SIG-M5 treated with dmso at 0.1 percent for 504 hours (cell line): ENCODE measurements around the gene ZMYM3.

Experiments used
- DNase-seq: peaks from one replicate; lab custom pipeline; 2025; ENCODE audit not compliant: unreplicated experiment; lab: John Stamatoyannopoulos, UW

The ZMYM3 gene

DNA sequence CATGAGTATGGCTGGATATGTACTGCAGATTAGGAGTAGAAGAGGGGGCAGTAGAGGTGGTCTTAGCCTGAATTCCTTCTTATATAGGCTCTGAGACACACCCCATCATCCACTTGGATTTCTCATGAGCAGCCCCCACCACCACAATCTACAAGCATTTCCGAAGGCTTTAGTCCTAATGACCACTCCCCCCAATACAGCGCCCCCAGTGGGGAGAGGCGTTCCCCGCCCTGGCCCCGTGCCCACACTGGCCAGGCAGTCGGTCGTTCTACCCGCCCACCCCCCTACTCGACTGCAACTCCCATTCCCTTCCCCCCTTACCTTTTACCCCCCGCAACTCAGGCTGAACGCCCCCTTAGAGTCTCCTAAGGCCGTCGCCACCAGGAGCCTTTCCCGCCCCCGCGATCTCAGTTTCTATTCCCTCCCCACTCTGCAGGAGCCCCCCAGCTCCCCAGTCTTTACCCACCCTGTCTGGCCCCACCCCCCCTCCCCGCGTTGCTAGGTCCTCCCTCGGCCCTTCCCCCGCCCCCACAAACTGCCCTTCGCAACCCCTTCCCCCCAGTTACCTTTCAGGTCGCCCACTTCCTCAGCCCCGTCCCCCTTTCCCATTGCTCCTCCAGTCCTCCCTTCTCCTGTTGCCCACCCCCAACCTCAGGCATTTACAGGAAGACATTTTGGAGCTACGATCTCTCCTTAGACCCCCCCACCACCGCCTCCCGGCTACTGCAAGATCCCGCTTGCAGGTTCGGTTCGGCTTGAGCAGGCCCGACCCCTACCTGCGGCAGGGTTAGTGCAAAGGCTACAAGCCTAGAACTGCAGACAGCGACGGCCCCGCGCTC, 468 bp downstream of the ZMYM3 start:
- DNase-seq = peak; percentile 2

DNA sequence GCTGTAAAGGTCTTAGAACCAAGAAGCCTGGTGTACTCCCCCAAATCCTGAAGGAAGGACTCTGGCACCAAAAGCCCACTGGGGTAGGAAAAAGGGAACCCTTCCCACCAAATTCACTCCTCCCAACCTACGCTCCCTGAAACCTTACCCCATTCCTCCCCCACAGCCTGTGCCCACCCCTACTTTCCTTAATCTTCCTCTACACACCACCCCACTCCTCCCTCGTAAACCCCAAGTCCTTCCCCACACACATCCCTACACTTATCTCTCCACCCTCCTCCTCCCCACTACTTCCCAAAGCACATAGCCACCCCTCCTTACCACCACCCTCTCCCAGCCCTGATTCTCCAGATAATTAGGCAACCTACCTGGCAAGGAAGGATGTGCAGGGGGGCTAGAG, 1.7 kb downstream of the ZMYM3 start:
- DNase-seq = no peak

GRCh38 chrX:71251466-71251973, 2.4 kb downstream of the ZMYM3 start:
- no peak for DNase-seq

DNA sequence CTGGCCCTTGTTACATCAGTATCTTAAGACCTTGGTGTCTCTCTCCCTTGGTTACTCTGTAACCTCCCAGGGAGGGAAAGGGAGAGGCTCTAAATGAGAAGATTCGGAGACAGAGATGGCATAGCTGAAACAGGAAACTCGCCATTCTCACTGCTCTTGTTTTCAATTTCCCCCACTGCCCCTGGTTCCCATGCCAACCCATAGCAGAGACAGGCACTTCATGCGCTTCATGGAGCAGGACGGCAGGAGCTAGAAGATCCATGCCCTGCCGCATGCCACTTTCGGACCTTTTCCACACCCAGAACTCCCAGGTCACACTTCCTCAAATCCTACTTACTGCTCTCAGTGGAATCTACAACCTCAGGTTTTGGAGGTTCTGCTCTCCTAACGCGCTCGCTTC, 3.1 kb downstream of the ZMYM3 start:
- DNase-seq = no peak

DNA sequence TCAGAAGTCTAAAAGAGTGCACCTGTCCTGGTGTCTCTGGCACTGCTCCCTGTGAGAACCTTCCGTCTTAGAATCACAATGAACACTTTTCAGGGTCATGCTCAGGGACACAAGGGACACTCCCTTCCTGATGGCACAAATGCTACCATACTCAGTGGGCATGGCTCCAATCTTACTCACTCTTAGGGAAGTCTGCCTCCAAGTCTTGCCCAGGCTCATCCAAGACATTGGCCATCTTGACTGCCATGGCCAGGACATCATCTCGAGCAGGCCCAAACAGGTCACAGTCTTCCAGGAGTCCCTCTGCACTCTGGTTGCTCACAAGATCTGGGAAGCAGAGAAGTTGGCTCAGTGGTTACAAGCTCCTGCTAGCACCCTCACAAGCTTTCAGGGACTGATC, 8.8 kb downstream of the ZMYM3 start:
- DNase-seq = no peak

GRCh38 chrX:71244359-71245128, 9.4 kb downstream of the ZMYM3 start:
- no peak for DNase-seq

DNA sequence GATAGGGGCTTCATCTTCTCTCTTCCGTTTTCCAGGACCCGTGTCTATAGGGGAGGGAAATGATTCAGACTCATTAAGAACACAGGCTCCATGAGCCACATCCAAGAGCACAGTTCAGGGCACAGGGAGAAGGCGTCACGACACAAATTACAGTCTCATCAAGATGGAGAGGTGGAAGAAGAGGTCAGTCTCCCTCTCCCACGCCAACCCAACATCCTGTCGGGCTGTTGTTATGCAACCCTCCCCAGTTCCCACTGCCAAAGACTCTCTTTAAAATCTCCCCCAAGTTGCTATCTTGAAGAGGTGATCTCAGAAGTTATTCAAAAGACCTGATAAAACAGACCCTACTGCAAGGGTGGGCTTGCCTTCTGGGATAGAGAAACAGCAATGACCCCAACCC, 12.6 kb downstream of the ZMYM3 start:
- no peak for DNase-seq

- no peak for DNase-seq
Observed at GRCh38 chrX:71239781-71240180, 14.2 kb downstream of the ZMYM3 start.

GRCh38 chrX:71236836-71237235, 17.1 kb downstream of the ZMYM3 start:
- DNase-seq = no peak

DNA sequence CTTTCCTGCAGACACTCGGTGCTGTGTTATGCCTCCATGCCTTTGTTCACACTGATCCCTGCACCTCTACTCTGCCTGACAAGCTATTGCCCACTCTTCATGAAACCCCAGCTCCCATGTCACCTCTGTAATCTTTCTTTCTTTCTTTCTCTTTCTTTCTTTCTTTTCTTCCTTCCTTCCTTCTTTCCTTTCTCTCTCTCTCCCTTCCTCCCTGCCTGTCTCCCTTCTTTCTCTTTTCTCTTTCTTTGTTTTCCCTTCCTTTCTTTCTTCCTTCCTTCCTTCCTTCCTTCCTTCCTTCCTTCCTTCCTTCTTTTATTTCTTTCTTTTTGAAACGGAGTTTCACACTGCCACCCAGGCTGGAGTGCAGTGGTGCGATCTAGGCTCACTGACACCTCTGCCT, 18.5 kb downstream of the ZMYM3 start:
- DNase-seq = no peak

- DNase-seq = no peak
Observed at GRCh38 chrX:71228063-71228642, 25.8 kb downstream of the ZMYM3 start.

DNA sequence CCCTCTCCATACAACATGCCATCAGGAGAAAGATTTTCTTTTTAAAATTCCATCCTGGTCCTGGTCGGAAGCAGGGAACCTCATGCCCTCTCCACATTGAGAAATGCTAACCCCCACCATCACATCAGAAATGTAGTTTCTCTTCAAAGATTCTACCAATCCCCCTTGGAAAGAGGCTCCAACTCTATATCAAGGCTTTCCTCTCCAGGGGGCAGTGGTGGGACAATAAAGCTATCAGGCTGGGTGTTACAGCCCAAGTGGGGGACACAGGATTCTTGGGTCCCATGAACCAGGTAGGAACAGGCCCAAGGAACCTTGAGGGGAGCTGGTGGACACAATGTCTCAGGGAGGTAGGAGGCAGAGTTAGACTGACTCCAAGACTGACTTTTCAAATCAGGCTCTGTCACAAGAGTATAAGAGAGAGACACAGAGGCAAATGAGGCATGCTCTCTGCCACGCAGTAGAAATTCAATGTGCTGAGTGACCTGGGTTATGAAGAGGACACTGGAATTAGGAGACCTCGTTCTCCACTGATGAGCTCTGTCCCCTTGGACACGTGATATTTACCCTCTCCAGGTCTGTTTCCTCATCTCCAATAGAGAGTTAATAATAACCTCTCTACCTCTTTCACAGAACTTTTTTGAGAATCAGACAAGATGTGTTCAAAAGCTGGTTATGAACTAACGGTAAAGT, 26.4 kb downstream of the ZMYM3 start:
- no peak for DNase-seq

DNA sequence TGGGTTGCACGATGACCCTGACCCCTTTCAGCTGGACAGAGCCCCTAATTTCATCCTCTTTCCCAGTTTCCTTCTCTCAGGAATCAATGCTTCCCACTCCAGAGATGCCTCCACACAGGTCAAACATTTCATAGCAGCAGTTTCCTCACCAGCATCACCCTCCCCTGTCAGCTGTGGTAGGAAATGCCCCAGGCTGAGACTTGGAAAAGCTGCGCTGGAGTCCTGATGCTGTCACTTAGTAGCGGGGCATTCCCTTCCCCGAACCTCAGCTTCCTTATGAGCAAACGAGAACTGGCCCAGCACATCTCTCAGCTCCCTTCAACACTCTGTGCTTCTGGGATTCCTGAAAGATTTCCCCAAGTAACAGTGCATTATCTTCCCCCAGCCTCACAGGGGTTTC, 28.3 kb downstream of the ZMYM3 start:
- DNase-seq = no peak

GRCh38 chrX:71225009-71225408, 28.9 kb downstream of the ZMYM3 start:
- DNase-seq = no peak

- DNase-seq = no peak
Observed at GRCh38 chrX:71224098-71224708, 29.7 kb downstream of the ZMYM3 start.

- DNase-seq = no peak
Observed at GRCh38 chrX:71222929-71223328, 31.0 kb downstream of the ZMYM3 start, which contains the start of gene GJB1. TSS of gene GJB1 (plus strand) at chrX:71223224. CDS start at chrX:71223708, 484 bp downstream.

- no peak for DNase-seq
Observed at GRCh38 chrX:71221145-71221544, 32.8 kb downstream of the ZMYM3 start.

- no peak for DNase-seq
Observed at GRCh38 chrX:71217298-71217697, 36.6 kb downstream of the ZMYM3 start.

GRCh38 chrX:71216485-71216884, 37.5 kb downstream of the ZMYM3 start:
- DNase-seq = no peak

DNA sequence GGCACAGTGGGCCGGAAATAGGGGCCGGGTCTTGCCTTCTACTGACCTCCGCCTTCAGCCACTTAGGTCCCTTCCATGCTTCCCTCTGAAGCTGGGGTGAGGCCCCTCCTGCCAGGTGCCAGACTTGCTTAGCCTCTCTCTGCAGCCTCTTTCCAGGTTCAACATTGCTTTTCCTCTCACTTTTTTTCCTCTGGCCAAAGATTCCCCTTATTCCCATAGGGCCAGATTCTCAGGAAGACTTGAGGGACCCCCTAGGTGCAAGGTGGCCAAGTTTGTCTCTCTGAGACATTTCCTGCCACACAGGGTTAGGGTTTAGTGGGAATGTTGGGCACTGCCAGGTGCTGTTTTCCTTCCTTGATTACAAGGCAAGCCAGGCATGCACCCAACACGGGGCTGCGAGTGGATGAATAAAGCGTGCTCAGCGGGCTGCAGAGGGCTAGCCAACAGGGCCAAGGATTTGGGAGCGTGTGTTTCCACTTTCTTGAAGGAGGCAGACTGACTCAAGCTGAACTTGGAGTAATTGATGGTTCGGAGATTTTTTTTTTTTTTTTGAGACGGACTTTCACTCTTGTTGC, 38.5 kb downstream of the ZMYM3 start:
- DNase-seq = no peak
